CD4-positive, alpha-beta T cell treated with Interleukin-10 for 1 hour (primary cell): ENCODE data around the gene SUDS3.

ENCODE experiments used
- DNase-seq: peaks from one replicate; pipeline ENCODE4 v3.0.0-alpha.2; 2020

SUDS3 gene

DNA sequence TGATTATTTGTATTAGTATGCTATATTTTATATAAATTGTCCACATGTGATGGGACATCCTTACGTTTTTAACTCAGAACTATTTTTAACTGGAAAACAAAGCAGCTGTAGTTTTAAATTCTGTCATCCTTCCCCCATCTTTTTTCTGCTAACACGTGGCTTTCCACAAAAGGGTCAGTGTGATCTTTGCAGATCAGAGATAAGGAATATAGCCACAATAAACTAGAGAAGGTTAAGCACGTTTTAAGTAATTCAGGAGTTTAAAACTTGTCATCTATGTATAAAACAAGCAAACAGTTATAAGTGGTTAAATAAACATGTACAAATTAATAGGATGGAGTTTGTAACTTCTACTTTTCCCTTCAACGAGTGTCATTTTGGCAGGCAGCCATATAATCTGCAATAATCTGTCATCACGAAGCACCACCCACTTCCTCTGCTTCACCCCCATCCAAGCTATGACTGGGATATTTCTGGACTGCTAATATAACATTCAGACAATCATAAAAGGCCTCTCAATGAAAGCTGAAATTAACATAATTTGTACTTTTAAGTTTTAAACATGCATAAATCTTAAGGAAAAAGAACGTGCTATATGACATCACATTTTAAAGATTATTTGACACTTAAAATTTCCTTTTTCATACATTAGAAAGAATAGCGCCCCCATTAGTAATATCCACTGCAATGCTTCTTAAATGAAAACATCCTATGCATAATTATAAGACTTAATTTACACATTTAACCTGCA lies 18.9 kb upstream of the SUDS3 start:
- peak; percentile 71 for DNase-seq

DNA sequence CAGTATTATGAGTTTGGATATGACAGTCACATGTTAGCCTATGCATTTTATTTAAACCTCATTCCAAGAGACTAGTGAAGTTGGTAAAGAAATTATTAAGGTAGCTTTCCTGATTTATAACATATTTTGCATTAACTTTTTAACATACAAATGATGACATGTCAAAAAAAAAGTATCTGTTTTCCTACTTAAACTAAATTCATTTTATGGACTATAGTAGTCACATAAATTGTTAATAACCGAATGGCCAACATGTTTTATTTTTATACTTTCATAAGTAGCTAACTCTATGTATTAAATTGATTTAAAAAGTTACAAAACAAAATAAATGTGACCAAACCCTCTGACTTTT lies 18.4 kb upstream of the SUDS3 start:
- no peak for DNase-seq

DNA sequence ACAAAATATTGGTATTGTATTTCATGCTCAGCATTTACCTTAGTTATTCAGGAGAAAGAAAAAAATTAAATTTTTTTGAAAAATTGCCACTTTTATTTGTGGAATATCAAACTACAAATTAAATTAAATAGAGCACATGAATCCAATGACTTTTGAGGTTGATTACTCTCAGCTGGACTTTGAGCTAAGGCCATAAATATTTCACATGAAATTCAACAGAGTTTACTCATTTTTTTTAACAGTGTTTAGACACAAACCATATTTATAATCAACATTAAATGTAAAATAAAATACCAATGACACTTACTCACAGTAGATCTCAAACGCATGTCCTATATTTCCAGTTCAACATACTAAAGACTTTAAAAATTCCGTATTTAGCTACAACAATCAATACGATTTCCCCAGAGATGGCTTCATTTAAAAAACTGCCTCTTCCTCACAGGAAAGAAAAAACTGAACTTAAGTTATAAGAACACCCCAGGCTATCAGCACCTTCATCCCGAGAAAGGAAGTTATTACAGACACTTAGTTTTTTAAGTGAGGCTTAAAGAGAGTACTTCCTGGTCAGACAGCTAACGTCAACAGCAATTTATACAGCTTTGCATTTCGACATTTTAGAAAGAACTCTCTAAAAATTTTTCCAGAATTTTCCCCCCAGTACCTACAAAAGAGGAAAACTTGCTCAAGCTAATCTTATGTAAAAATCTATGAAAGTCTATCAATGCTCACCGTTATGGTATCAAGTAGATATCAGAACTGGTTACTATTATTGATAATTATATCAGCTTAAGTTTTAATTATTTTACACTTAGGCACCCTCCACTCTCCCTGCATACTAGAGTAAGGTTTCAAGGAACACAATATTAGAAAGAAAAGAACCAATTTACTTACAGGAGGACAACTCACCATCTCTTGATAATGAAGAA lies 17.5 kb upstream of the SUDS3 start:
- DNase-seq = peak; percentile 15

DNA sequence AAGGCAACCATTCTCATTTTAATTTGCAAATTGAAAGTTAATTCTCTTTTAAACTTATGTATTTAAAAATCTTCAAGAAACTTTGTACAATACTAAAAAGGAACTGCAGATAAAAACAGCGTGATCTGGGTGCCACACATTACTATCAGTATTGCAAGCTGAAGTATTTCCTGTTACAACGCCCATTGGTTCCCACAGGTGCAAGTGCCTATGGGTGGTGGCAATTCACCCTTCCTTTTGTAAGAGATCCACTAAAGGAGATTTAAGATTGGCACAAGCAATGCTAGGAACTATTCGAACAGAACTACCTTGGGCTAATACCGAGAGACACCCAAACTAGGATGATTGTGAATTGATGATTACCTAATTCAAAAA lies 16.8 kb upstream of the SUDS3 start:
- peak; percentile 51 for DNase-seq

DNA sequence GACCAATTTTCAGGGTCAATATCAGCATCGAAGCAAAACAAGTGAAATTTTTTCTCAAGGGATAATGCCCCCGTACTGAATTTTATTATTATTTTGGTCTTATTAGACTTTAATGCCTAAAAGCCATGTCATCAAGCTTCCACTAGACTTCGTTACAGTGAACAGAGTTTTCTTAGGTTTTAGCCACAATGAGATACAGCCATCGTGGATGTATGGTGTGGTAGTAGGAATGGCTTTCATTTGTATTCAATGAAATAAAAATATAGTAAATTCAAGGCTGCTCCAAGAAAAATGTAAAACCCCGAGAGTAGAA lies 15.3 kb upstream of the SUDS3 start:
- DNase-seq = no peak

DNA sequence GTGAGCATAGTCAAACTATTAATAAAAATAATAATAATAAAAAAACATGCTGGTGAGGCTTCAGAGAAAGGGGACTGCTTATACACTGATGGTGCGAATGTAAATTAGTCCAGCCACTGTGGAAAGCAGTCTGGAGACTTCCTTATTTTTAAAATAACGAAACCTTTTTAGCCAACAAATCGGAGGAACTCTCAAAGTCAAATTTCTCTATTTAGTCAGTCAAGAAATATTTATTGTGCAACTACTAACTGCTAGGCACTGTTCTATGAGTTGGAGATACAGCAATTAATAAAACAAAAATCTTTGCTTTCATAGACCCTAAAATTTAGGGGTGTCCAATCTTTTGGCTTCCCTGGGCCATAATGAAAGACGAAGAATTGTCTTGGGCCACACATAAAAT lies 14.5 kb upstream of the SUDS3 start:
- DNase-seq = no peak

DNA sequence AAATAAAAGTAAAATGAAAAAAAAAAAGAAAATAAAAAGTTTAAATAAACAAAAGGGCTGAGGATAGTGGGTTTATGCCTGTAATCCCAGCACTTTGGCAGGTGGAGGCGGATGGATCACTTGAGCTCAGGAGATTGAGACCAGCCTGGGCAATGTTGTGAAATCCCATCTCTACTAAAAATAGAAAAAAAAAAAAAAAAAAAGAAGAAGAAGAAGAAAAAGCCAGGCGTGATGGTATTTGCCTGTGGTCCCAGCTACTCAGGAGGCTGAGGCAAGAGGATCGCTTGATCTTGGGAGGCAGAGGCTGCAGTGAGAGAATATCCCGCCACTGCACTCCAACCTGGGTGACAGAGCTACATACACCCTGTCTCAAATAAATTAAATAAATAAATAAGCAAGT lies 7.5 kb upstream of the SUDS3 start:
- no peak for DNase-seq

DNA sequence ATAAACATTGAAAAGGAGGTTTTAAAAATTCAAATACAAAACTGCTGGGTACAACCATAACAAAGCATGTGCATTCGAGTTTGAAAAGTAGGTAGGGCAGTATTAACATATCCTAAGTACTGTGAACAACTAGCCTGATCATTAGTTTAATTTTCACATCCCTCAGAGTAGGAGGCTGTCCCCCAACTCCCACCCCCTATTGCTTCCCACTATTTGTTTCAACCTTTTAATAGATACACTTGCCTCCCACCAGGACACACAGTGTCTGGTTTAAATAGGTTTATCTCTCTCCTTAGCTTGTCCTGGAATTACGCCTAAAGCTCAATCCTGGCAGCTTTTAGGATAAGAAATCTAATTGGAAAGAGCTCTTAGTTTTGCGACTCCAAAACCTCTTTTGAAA lies 5.8 kb upstream of the SUDS3 start:
- no peak for DNase-seq

DNA sequence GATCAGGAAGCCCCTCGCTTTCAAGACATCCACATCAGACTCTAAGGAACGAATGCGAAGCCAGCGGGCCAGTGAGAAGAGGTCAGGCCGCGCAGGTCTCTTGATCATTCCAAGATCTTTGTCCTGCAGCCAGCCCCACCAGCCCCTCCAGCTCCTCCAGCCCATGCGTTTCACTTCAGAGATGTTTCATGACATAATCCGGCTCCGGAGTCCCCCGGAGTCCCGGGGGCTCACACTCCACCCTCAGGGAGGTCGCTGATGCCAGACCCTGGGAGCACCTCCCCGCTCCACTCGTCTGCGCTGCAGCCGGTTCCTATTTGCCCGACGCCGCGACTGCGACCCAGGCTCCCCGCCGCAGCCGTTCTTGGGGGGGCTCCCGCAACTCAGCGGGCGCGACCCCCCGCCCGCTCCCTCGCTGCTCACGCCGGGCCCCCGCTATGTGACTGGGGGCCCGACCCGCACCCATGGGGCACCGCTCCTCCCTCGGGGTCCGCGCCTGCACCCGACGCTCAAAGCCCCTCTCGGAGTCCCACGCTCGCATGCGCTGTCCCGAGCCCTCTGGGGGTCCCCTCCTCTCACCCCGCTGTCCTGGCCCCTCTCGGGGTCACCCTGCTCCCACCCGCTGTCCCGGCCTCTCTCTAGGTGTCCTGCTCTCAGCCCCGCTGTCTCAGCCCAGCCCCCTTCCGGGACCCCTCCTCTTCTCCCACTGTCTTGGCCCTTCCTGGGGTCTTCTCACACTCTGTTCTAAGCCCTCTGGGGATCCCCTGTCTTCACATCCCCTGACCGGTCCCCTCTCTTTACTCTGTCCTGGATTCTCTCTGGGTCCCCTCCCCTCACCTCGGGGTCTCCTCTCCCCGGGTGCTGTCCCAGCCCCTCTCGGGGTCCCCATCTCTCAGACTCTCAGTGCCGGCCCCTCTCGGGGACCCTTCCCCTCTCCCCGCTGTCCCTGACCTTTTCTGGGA lies 4.8 kb upstream of the SUDS3 start:
- DNase-seq = no peak

DNA sequence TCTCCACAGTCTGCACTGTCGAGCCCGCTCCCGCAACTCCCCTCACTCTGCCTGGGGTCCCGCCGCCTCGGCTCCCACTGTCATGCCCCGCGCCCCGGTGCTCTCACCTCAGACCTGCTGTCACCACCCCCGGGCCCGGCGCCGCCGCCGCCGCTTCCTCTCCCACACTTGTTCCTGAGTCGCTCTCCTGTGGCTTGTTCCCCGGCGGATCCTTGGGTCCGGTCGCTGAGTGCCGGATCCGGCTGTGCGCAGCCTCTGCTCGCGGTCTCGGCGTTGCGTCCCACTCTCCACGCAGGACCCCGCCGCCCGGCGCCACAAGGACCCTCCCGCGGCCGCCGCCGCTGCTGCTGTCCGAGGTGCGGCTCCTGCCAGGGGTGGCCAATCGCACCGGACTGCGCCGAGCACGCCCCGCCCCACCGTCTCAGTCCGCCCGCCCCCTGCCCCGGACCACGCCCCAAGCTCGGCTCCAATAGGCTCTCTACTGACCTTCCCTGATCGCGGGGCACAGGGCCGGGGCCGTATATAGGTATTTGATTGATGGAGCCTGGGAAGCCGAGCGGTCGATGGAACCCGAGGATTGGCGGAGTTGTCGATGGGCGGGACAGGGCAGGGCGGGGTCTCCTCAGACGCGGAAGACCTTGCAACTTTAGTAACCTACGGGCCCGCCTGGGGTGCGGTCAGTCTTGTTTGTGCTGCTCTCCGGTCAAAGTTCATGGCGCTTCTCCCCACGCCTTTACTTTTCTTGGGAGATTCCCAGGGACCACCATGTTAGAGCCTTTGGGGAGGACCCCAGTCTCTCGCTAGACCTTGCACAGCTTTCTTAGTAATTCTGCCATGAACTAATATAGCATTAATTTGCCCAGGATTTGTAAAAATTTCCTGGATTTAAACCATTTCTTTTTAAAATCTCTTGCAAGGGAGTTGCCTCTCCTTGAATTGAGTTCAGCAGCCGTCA lies 3.5 kb upstream of the SUDS3 start, which contains the start of gene TAOK3:
Gene TAOK3, minus strand, starts transcription at position 367 of the 955 bp plus-strand sequence. CDS start 117,340 bp downstream, outside the sequence.
- DNase-seq = peak; percentile 99

DNA sequence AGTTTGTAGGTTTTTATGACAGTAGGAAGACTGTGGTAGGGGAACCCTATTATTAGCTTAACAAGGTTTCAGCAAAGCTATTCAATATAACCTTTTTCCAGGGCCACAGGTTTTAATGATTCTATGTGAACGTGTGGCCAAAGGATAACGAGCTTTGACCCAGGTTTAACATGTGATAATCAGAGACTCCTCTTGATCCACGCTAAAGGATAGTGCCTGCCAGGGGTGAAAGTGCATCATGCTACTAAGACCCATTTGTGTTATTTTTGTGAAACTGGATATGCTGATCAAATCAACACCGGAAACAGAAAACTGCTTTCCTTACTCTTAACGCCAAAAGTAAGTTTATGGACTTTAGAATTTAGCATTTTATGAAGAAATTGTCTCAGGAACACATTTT lies 2.7 kb upstream of the SUDS3 start:
- no peak for DNase-seq

DNA sequence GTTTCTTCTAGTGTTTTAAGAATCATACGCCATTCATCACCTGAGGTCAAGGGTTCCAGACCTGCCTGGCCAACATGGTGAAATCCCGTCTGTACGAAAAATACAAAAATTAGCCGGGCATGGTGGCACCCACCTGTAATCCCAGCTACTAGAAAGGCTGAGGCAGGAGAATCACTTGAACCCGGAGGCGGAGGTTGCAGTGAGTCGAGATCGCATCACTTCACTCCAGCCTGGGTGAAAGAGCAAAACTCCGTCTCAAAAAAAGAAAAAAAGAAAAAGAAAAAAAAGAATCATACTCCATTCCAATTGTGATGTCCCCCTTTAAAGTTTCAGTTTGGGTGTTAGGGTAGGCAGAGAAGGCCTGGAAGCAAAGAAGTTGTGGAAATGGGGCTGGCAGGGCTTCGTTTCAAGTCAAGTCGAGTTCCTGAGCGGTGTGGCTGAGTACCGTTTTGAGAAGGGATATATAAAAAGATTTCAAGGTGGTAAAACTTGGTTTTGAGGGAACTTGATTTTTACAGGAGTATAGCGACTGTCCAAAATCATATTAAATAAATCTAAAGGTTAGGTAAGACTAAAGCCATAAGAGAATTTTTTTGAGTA lies 2.1 kb upstream of the SUDS3 start:
- no peak for DNase-seq

DNA sequence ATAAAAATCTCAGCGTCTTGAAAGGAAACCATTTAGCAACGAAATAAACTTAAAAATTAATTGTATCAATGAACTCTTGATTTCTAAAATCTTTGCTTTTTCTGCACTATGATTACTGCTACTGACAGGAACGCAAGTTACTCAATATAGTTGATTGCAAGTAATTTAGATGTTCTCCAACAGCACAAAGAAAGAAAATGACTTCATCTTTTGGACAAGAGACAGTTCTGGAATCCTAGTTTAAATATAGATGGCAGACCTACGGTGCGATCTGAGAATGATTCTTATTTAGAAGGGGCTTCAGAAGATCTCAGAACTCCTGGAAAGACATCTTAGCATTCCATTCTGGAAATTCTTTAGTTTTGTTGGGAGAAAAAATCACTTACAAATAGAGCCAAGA lies 1.4 kb upstream of the SUDS3 start:
- DNase-seq = no peak

DNA sequence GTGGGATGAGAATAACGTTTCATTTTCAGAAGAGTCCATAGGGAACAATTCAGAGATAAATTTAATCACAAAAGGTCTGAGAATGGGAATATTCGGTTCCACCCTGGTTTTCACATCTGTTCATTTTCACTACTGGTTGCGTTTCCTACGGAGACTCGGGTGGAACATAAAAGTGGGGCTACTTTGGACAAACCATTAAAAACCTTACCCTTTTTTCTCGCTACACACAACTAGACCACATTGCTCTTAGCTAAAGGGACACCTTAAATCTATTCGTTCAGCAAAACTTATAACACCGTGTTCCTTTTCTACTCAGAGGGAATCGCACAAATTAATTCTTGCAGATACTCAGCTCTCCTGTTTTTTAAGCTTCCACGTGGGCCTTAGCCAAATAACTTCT lies 1.0 kb upstream of the SUDS3 start:
- no peak for DNase-seq

DNA sequence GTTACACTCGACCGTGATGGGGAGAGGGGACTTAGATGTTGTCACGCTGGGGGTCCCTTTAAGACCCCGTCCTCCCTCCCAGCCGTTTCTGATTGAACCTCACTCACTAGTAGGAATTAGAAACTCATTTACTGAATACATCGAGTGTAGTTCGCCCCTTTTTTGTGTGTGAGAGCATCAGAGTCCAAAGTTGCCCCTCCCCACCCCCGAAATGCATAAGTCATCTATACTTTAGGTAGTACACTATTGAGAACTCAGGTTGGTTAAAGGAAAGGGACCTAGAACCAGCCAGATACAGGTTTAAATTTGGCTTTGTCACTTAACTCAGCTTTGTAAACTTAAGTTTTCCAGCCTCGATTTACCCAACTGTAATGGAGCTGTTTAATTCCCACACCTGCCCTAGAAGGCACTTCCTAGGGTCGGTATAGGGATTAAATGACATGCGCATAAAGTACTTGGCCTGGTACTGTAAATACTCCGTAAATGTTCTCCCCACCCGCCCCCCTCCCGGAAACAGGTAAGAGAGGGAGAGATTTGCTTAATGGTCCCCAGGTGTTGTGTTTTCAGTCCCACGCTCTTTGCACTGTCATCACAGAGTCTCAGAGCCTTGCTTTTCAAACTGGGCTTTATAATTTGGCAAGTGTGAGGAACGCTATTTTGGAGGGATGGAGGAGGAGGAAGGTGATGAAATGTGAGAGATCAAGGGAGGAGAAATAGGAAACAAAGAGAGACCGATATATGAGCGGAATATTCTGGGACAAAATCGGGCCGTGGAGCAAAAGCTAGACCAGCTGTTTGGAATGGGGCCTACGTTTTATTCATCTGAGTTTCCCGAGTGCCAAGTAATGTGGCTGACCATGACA lies 897 bp downstream of the SUDS3 start:
- DNase-seq = peak; percentile 18

DNA sequence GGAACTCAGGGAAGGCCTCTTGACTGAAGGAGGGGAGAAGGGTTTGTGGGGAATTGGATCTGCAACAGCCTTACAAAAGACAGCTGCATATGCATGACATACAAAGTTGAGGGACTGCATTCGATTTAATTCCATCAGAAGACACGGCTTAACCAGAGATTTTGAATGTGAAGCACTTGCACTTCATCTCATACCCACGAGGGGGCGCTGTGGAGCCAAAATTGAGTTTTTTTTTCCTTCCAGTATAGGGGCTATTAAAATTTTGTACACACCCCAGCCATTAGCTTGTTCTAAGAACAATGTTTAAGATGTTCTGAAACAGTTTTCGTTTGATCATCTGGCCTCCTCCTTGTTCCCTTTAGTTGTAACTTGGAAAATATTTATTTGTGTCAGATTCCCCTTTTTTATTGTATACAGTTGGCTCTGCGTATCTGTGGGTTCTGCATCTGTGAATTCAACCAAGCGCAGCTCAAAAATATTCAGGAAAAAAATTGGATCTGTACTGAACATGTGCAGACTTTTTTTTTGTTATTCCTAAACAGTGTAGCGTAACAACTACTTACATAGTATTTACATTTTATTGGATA lies 1.6 kb downstream of the SUDS3 start:
- DNase-seq = peak; percentile 83

DNA sequence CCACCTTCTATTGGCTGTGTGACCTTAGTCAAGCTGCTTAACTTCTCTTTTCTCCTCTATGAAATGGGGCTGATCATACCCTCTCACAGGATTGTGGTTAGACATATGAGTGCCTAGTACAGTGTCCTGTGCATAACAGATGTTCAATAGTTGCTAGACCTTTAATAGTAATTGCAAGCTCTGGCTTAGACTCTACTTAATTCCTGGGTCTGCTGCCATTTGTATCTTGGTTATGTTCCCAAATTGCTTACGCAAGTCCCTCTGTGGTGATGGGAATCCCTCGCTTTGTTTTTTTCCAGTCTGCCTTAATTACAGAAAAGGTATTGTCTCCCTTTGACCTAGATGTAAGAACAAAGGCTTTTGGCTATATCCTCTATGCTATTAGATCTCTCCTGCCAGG lies 15.1 kb downstream of the SUDS3 start:
- no peak for DNase-seq

DNA sequence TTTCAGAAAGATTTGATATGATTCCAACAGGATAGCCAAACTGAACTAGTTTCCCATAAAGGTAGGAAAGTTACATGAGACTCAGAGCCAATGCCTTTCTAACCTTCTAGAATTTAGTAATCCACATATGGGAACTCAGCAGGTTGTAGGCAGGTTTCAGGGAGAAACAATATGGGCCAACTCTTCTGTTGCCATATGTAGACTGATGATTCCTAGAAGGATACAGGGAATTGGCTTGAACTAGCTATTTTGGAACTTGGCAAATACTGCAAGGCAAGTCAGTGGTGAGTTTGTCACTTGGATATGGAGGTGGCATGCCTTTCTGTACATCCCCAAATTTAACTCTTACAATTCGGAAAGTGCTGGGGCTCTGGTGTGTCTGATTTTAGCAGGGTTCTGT lies 15.5 kb downstream of the SUDS3 start:
- no peak for DNase-seq

DNA sequence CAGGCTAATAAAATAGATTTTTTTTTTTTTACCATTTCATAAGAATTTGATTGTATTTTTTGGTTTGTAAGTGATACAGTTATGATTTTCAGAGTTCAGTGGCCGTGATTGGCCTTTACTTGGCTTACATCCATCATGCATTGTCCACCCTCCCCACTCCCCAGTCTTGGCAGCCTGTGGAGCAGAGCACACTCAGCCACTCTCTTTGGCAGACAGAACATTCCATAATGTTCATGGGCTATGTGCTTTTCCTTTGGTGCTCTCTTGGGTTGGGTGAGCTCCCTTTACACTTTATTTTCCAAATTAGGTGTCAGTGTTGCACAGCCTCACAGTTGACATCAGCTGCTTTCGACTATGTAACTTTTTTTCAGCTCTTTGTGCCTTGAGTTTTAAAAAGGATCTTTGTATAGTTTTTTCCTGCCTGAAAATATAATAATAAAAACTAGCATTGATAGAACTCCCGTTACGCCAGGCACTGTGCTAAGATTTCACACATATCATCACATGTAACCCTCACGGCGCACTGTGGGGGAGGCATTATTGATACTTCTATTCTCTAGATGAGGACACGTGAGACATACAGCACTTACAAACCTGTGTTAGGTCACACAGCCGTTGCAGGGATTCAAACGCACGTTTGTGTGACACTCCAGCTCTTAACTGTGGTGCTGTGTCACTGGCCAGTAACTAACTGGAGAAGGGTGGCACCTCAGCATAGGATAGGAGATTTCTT lies 21.5 kb downstream of the SUDS3 start:
- DNase-seq = no peak

DNA sequence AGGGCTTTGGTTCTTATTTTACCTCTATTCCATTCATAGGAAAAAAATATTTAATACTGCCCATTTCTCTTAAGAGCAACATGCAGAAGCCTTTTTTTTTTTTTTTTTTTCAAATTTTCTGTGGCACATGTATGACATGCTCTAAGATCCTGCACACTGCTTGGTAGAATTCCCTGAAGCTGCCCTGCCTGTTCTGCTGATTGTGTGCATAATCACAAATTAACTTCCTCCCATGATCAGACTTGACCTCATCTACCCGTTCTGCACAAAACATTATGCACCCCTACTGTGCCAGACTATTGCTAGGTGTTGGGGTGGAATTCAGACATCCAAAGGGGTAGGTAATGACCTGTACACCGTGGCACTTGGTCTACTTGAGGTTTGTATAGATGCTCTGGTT lies 22.2 kb downstream of the SUDS3 start:
- no peak for DNase-seq
